RWPE2 (cell line): Measurements from ENCODE around the gene TMEM131L.

Source experiments
- ATAC-seq: fragments of 200-7000 bp; cut with Tn5 transposase; 3 replicates; pipeline ENCODE4 v1.9.1; 2021; ENCODE audit warnings: low read depth
- DNase-seq: peaks from one replicate; pipeline ENCODE4 v3.0.0-alpha.2; 2020; ENCODE audit warnings: low spot score
- H3K27ac ChIP-seq: fragments of 450-650 bp; 2 replicates; pipeline ENCODE4 v1.5.1; 2017; ENCODE audit warnings: mild to moderate bottlenecking; ENCODE audit not compliant: poor library complexity, severe bottlenecking
- H3K27me3 ChIP-seq: fragments of 250-450 bp; sonication (Bioruptor Pico); 2 replicates; pipeline ENCODE4 v1.5.1; 2021; ENCODE audit warnings: mild to moderate bottlenecking, moderate library complexity; ENCODE audit not compliant: insufficient read depth, poor library complexity, severe bottlenecking
- H3K36me3 ChIP-seq: fragments of 250-450 bp; sonication (Bioruptor Pico); 2 replicates; pipeline ENCODE4 v1.5.1; 2020; ENCODE audit warnings: low read depth, mild to moderate bottlenecking, moderate library complexity
- H3K4me1 ChIP-seq: fragments of 250-450 bp; sonication (Bioruptor Pico); 2 replicates; pipeline ENCODE4 v1.5.1; 2021; ENCODE audit warnings: mild to moderate bottlenecking, moderate library complexity; ENCODE audit not compliant: insufficient read depth, poor library complexity, severe bottlenecking
- H3K4me3 ChIP-seq: fragments of 250-450 bp; sonication (Bioruptor Pico); 2 replicates; pipeline ENCODE4 v1.5.1; 2021; ENCODE audit warnings: mild to moderate bottlenecking, moderate library complexity; ENCODE audit not compliant: severe bottlenecking
- H3K9me3 ChIP-seq: fragments of 250-450 bp; sonication (Bioruptor Pico); 2 replicates; pipeline ENCODE4 v1.5.1; 2021; ENCODE audit warnings: mild to moderate bottlenecking, moderate library complexity; ENCODE audit not compliant: severe bottlenecking
- CTCF ChIP-seq: fragments of 450-650 bp; IDR thresholded peaks from one replicate; pipeline ENCODE4 v1.5.1; 2017; ENCODE audit warnings: mild to moderate bottlenecking, moderate library complexity; ENCODE audit not compliant: poor library complexity, severe bottlenecking

TMEM131L gene

GRCh38 chr4:153628796-153629315 is 162.7 kb downstream of the TMEM131L start:
- no peak for TF ChIP-seq CTCF
- H3K4me1 ChIP-seq: no peaks in the 10 kb centered on the region

DNA sequence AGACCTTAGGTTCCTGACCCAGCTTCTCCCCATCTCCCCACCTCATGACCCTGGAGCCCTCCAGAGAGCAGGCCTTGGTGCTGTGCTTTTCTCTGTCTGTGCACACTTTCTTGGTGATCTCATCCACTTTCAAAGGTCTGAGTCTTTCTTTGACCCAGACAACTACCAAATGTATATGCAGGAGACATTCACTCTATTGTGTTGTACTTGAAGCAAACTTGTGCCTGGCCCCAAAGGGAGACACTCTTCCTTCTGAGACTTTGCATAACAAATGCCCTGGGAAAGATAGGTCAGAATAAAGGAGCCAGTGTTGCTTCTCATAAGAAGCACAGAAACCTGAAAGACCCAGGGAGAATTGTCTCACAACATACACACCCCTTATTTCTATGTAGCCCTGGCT is 163.6 kb downstream of the TMEM131L start:
- Histone ChIP-seq H3K9me3 (no peaks in the 10 kb centered on the region), H3K4me3 (no peak overlapping the region), H3K4me1 (no peaks in the 10 kb centered on the region), H3K27ac (no peak overlapping the region), H3K27me3 (no peaks in the 10 kb centered on the region), H3K36me3 (peaks cover 14% of the 10 kb centered on the region)
- no peak for DNase-seq
- ATAC-seq: no peak
- no peak for TF ChIP-seq CTCF

More at GRCh38 chr4:153628796-153629315, 162.7 kb downstream of the TMEM131L start:
- DNase-seq: no peak
- no peak for ATAC-seq
- Histone ChIP-seq H3K36me3 (peaks cover 10% of the 10 kb centered on the region), H3K27me3 (no peaks in the 10 kb centered on the region), H3K4me3 (no peak overlapping the region), H3K9me3 (no peaks in the 10 kb centered on the region), H3K27ac (no peak overlapping the region)

GRCh38 chr4:153634738-153635353 is 168.7 kb downstream of the TMEM131L start:
- Histone ChIP-seq H3K27ac (no peak overlapping the region), H3K4me3 (no peak overlapping the region), H3K9me3 (no peaks in the 10 kb centered on the region), H3K27me3 (no peaks in the 10 kb centered on the region), H3K4me1 (no peaks in the 10 kb centered on the region), H3K36me3 (peaks cover 21% of the 10 kb centered on the region)
- DNase-seq (no peak), ATAC-seq (peak; percentile 55)
- TF ChIP-seq CTCF: peak; percentile 74

DNA sequence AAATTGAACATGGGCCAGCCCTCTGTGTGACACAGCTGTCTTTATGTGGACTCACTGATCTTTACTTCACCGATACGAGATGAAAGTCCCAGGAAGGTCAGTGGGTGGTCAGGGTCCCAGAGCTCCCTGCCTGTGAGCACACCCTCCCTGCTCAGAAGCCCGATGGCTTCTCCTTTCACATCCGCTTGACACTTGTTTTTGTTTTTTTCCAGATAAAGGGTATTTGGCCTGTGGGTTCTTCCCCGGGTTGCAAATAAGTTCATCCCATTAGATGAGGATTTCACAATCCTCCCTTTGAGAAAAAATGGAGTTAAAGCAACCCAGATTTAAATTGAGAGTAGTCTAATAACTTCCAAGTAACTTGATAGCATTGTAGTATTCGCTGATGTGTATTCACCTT is 169.7 kb downstream of the TMEM131L start:
- Histone ChIP-seq H3K4me3 (no peak overlapping the region), H3K27me3 (no peaks in the 10 kb centered on the region), H3K36me3 (peaks cover 21% of the 10 kb centered on the region), H3K27ac (no peak overlapping the region), H3K4me1 (no peaks in the 10 kb centered on the region), H3K9me3 (no peaks in the 10 kb centered on the region)
- DNase-seq (no peak), ATAC-seq (no peak)
- TF ChIP-seq CTCF: no peak

DNA sequence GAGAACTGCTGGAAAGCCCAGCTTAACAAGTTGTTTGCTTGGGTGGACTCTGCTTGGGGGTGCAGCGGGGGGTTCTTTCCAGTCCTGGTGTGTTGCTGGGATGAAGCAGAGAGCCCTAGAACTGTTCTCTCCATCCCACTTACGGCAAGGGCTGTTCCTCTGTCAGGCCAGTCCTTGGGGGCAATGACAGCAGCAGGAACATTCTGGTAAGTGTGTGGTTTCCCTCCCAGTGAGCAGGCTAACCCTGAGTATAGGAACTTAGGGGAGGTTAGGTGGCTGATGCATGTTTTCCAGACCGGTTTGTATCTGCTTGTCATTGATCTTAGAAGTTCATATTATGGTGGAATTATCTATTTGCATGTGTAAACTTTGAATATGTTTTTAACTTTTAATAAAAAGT is 171.0 kb downstream of the TMEM131L start:
- H3K4me1 ChIP-seq: no peaks in the 10 kb centered on the region
- no peak for ATAC-seq
- H3K27ac ChIP-seq: no peak overlapping the region
- no peaks in the 10 kb centered on the region for H3K9me3 ChIP-seq
- TF ChIP-seq CTCF: no peak
- peaks cover 21% of the 10 kb centered on the region for H3K36me3 ChIP-seq
- no peaks in the 10 kb centered on the region for H3K27me3 ChIP-seq
- no peak for DNase-seq
- no peak overlapping the region for H3K4me3 ChIP-seq
